HCT116 (cell line): ENCODE data around the gene TMEM242. TPM values are rescaled to one million over a fixed set of nuclear protein-coding genes. Genes with fewer than 3 reads are reported as not detected.

Experiments used
- ATAC-seq: fragments of 200-7000 bp; cut with Tn5 transposase; 2 replicates; pipeline ENCODE4 v1.9.1; 2020; ENCODE audit warnings: mild to moderate bottlenecking, moderate library complexity
- BruUV-seq: library from RNA; stranded (reverse); fragments of 400-500 nt; replicated peaks from 2 replicates; lab custom pipeline; 2021; lab: Mats Ljungman, UMichigan
- CTCF ChIA-PET: fragments of 300-600 bp; sonication (Branson Sonifier 250); formaldehyde crosslinking; loops from one replicate; lab custom pipeline; 2021; ENCODE audit warnings: antibody characterized with exemption; lab: Charles Lee
- POLR2A ChIA-PET: fragments of 300-600, 350-600 bp; sonication (Branson Sonifier 250); formaldehyde crosslinking; loops from one replicate; lab custom pipeline; 2021; ENCODE audit warnings: antibody characterized with exemption; lab: Charles Lee
- RAD21 ChIA-PET, 2 experiments: fragments of 300-600 bp; sonication (Branson Sonifier 250); formaldehyde crosslinking; loops; one replicate each; lab custom pipeline; 2023; ENCODE audit warnings: low total read pairs in 2 of 2; ENCODE audit not compliant: uncharacterized antibody in 2 of 2, unreplicated experiment in 2 of 2, low non-redundant PET in 1 of 2; lab: Charles Lee
- DNase-seq: peaks from one replicate; pipeline ENCODE4 v3.0.0-alpha.2; 2010; ENCODE audit warnings: low read depth, low spot score
- H2AFZ ChIP-seq: fragments of 200-600 bp; shearing (Covaris generic), sonication (generic); 2 replicates; pipeline ENCODE4 v1.6.1; 2017; ENCODE audit warnings: low read depth, mixed run types, mixed read lengths, antibody characterized with exemption, low read length; ENCODE audit not compliant: poor library complexity, severe bottlenecking
- H3K27ac ChIP-seq: 2 replicates; pipeline ENCODE4 v1.5.1; 2012; ENCODE audit warnings: low read depth, low read length
- H3K27me3 ChIP-seq: fragments of 200-600 bp; sonication (generic); 2 replicates; pipeline ENCODE4 v1.6.1; 2016; ENCODE audit warnings: mixed run types, low read length, mixed read lengths; ENCODE audit not compliant: insufficient read depth
- H3K36me3 ChIP-seq, 2 experiments: fragments of 200-500 bp in 1 of 2; fragments of 200-600 bp in 1 of 2; sonication (Bioruptor generic) in 1 of 2; sonication (generic) in 1 of 2; 2 replicates each; pipeline versions ENCODE4 v1.5.1 to v1.6.1; 2014 to 2016; ENCODE audit warnings: low read length in 2 of 2, inconsistent platforms in 1 of 2, mixed read lengths in 1 of 2, mixed run types in 1 of 2; ENCODE audit not compliant: insufficient read depth in 2 of 2, control insufficient read depth in 1 of 2
- H3K4me1 ChIP-seq, 2 experiments: fragments of 200-600 bp in 1 of 2; sonication (generic) in 1 of 2; 2 replicates each; pipeline versions ENCODE4 v1.5.1 to v1.6.1; 2012 to 2017; ENCODE audit warnings: low read length in 2 of 2, inconsistent platforms in 1 of 2, mild to moderate bottlenecking in 1 of 2, mixed read lengths in 1 of 2, mixed run types in 1 of 2, moderate library complexity in 1 of 2; ENCODE audit not compliant: insufficient read depth in 2 of 2, control insufficient read depth in 1 of 2
- H3K4me2 ChIP-seq: fragments of 200-600 bp; sonication (generic); 2 replicates; pipeline ENCODE4 v1.6.1; 2017; ENCODE audit warnings: mixed run types, low read length, mixed read lengths
- H3K4me3 ChIP-seq, 2 experiments: fragments of 200-600 bp in 1 of 2; sonication (generic) in 1 of 2; replicated peaks in 1 of 2; 2 replicates each; pipeline ENCODE4 v1.5.1; 2011 to 2016; ENCODE audit warnings: low read length in 2 of 2, control low read depth in 1 of 2, low read depth in 1 of 2, mild to moderate bottlenecking in 1 of 2, mixed read lengths in 1 of 2, mixed run types in 1 of 2
- H3K79me2 ChIP-seq: fragments of 200-600 bp; sonication (generic); 2 replicates; pipeline ENCODE4 v1.6.1; 2017; ENCODE audit warnings: mild to moderate bottlenecking, mixed run types, low read length, moderate library complexity, mixed read lengths; ENCODE audit not compliant: insufficient read depth
- H3K9ac ChIP-seq: fragments of 200-600 bp; sonication (generic); 2 replicates; pipeline ENCODE4 v1.6.1; 2016; ENCODE audit warnings: low read length, mixed read lengths
- H3K9me2 ChIP-seq: fragments of 200-600 bp; sonication (generic), shearing (Covaris generic); 2 replicates; pipeline ENCODE4 v1.6.1; 2017; ENCODE audit warnings: mixed run types, mild to moderate bottlenecking, moderate library complexity; ENCODE audit not compliant: insufficient read depth
- H3K9me3 ChIP-seq, 2 experiments: fragments of 200-500 bp in 1 of 2; fragments of 200-600 bp in 1 of 2; sonication (Bioruptor generic) in 1 of 2; sonication (generic) in 1 of 2; 2 replicates each; pipeline ENCODE4 v1.6.1; 2014 to 2017; ENCODE audit warnings: low read length in 2 of 2, mixed read lengths in 2 of 2, inconsistent platforms in 1 of 2, low read depth in 1 of 2, mild to moderate bottlenecking in 1 of 2, mixed run types in 1 of 2, moderate library complexity in 1 of 2; ENCODE audit not compliant: control insufficient read depth in 1 of 2, insufficient read depth in 1 of 2
- H4K20me1 ChIP-seq: fragments of 200-600 bp; sonication (generic), shearing (Covaris generic); 2 replicates; pipeline ENCODE4 v1.6.1; 2017; ENCODE audit warnings: mixed run types, mild to moderate bottlenecking, moderate library complexity; ENCODE audit not compliant: insufficient read depth
- ATF3 ChIP-seq: IDR thresholded peaks from 2 replicates; pipeline ENCODE4 v1.6.1; 2012
- CBX3 ChIP-seq: IDR thresholded peaks from 2 replicates; pipeline ENCODE4 v1.6.1; 2012; ENCODE audit warnings: low read depth
- CEBPB ChIP-seq: IDR thresholded peaks from 2 replicates; pipeline ENCODE4 v1.6.1; 2012; ENCODE audit warnings: low read depth
- CTCF ChIP-seq, 3 experiments: fragments of 200-600 bp in 1 of 3; sonication (generic) in 1 of 3; IDR thresholded peaks in 2 of 3; conservative IDR thresholded peaks in 1 of 3; 2 replicates each; pipeline ENCODE4 v1.5.1; 2012 to 2017; ENCODE audit warnings: low read depth in 2 of 3, low read length in 2 of 3, antibody characterized with exemption in 1 of 3, borderline replicate concordance in 1 of 3, control low read depth in 1 of 3, mild to moderate bottlenecking in 1 of 3, mixed read lengths in 1 of 3, mixed run types in 1 of 3, moderate library complexity in 1 of 3; ENCODE audit not compliant: insufficient read depth in 1 of 3
- EGR1 ChIP-seq: IDR thresholded peaks from 2 replicates; pipeline ENCODE4 v1.6.1; 2012; ENCODE audit warnings: low read depth
- ELF1 ChIP-seq: IDR thresholded peaks from 2 replicates; pipeline ENCODE4 v1.6.1; 2012; ENCODE audit warnings: low read depth, borderline replicate concordance
- EZH2 ChIP-seq: fragments of 200-600 bp; sonication (generic); IDR thresholded peaks from 2 replicates; pipeline ENCODE4 v1.6.1; 2017; ENCODE audit warnings: antibody characterized with exemption, mixed run types
- EZH2phosphoT487 ChIP-seq: fragments of 200-600 bp; IDR thresholded peaks from 2 replicates; pipeline ENCODE4 v1.6.1; 2018; ENCODE audit warnings: antibody characterized with exemption, borderline replicate concordance
- FOSL1 ChIP-seq: IDR thresholded peaks from 2 replicates; pipeline ENCODE4 v1.6.1; 2012; ENCODE audit warnings: low read depth
- JUND ChIP-seq: IDR thresholded peaks from 2 replicates; pipeline ENCODE4 v1.6.1; 2012
- MAX ChIP-seq: IDR thresholded peaks from 2 replicates; pipeline ENCODE4 v1.6.1; 2012
- POLR2A ChIP-seq: IDR thresholded peaks from 2 replicates; pipeline ENCODE4 v1.7.0; 2011; ENCODE audit warnings: borderline replicate concordance; ENCODE audit not compliant: insufficient read depth, insufficient read length; ENCODE audit errors: extremely low read depth
- POLR2AphosphoS5 ChIP-seq: IDR thresholded peaks from 2 replicates; pipeline ENCODE4 v1.6.1; 2011; ENCODE audit warnings: mild to moderate bottlenecking, low read depth, low read length, moderate library complexity
- RAD21 ChIP-seq: IDR thresholded peaks from 2 replicates; pipeline ENCODE4 v1.6.1; 2012; ENCODE audit warnings: low read depth, mild to moderate bottlenecking
- SP1 ChIP-seq: IDR thresholded peaks from 2 replicates; pipeline ENCODE4 v1.6.1; 2012; ENCODE audit warnings: low read depth
- SRF ChIP-seq: IDR thresholded peaks from 2 replicates; pipeline ENCODE4 v1.6.1; 2012; ENCODE audit warnings: low read depth
- TCF7L2 ChIP-seq: IDR thresholded peaks from 2 replicates; pipeline ENCODE4 v1.7.0; 2011; ENCODE audit warnings: borderline replicate concordance, inconsistent platforms; ENCODE audit not compliant: insufficient read depth, insufficient read length; ENCODE audit errors: extremely low read depth
- ZBTB33 ChIP-seq: IDR thresholded peaks from 2 replicates; pipeline ENCODE4 v1.6.1; 2011; ENCODE audit warnings: mild to moderate bottlenecking, low read length, moderate library complexity; ENCODE audit not compliant: insufficient replicate concordance; ENCODE audit errors: extremely low read depth
- ZFX ChIP-seq: fragments of 450-650 bp; IDR thresholded peaks from 2 replicates; pipeline ENCODE4 v1.6.1; 2017
- intact Hi-C: fragments of 100-400 bp; cut with micrococcal nuclease; formaldehyde crosslinking; loops from 2 replicates; pipeline ENCODE4 v1.10.0; 2022
- total RNA-seq: library from RNA; stranded (reverse); gene quantifications from one replicate; pipeline ENCODE4 v1.2.1, GENCODE V29; 2021; ENCODE audit not compliant: unreplicated experiment

The TMEM242 gene
- total RNA-seq, 1 experiment from 2014 or later: 11.6 TPM

GRCh38 chr6:157249826-157250225 lies 73.5 kb downstream of the TMEM242 start:
- no peak overlapping the region for H3K4me2 ChIP-seq
- H3K27ac ChIP-seq: no peak overlapping the region
- H3K4me3 ChIP-seq: no peak overlapping the region
- intact Hi-C loops: no loop called here
- ChIA-PET POLR2A (no interaction called here), RAD21 (no interaction called here), CTCF (no interaction called here)
- TF ChIP-seq SRF (no peak), ZBTB33 (no peak), CBX3 (no peak), CTCF (IDR thresholded peaks at IDR 0.05 in 2 of 3, conservative IDR thresholded peaks at IDR 0.05 in 1 of 3; ENCODE audit: borderline replicate concordance in 1 of 3, insufficient read depth in 1 of 3, low read depth in 2 of 3, low read length in 2 of 3) (no peak), SP1 (no peak), ZFX (no peak), FOSL1 (no peak), ELF1 (no peak), POLR2A (no peak), POLR2AphosphoS5 (no peak), CEBPB (no peak), EZH2 (no peak), EGR1 (no peak), EZH2phosphoT487 (no peak), ATF3 (no peak), JUND (no peak), TCF7L2 (no peak), RAD21 (no peak), MAX (no peak)
- no peaks in the 10 kb centered on the region for H3K4me1 ChIP-seq
- DNase-seq (no peak), ATAC-seq (no peak)
- H4K20me1 ChIP-seq: no peaks in the 10 kb centered on the region
- H3K9ac ChIP-seq: no peak overlapping the region
- no peaks in the 10 kb centered on the region for H3K36me3 ChIP-seq
- no peaks in the 10 kb centered on the region for H3K9me2 ChIP-seq
- no peaks in the 10 kb centered on the region for H3K79me2 ChIP-seq
- H2AFZ ChIP-seq: no peak overlapping the region
- no TSS peak for BruUV-seq
- H3K9me3 ChIP-seq: no peaks in the 10 kb centered on the region
- H3K27me3 ChIP-seq: peaks cover 9% of the 10 kb centered on the region; the same call in 1 of the 2 replicates
